OCI-LY3 (cell line): ENCODE results near the gene LGALS8.

Experiments used
- EZH2phosphoT487 ChIP-seq: fragments of 200-600 bp; shearing (Covaris generic); IDR thresholded peaks from 2 replicates; pipeline ENCODE4 v1.6.1; 2018; ENCODE audit warnings: antibody characterized with exemption, mixed run types, low read depth
- TF ChIP-seq, protein P1 (sequence below): fragments of 200-600, 300-600 bp; sonication (generic); IDR thresholded peaks from 2 replicates; pipeline ENCODE4 v1.5.1; 2014; ENCODE audit warnings: antibody characterized with exemption, low read length, low read depth

DNA sequence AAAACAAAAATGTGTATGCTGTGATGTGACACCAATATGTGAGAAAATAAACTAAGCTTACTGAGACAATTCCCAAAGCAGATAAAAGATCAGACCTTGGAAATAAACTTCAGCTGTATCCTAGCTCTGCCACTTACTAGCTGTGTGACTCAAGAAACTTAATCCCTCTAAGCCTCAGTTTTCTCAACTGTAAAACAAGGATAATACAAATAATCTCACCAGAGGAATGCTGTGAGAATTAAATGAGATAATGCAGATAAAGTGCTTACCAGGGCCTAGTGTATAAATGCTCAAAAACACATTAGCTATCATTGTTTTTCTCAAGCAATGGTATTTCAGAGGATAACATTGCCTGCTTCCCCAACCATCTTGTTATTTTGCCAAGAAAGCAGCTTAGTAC, 78.4 kb downstream of the LGALS8 start:
- TF ChIP-seq, protein P1, sequence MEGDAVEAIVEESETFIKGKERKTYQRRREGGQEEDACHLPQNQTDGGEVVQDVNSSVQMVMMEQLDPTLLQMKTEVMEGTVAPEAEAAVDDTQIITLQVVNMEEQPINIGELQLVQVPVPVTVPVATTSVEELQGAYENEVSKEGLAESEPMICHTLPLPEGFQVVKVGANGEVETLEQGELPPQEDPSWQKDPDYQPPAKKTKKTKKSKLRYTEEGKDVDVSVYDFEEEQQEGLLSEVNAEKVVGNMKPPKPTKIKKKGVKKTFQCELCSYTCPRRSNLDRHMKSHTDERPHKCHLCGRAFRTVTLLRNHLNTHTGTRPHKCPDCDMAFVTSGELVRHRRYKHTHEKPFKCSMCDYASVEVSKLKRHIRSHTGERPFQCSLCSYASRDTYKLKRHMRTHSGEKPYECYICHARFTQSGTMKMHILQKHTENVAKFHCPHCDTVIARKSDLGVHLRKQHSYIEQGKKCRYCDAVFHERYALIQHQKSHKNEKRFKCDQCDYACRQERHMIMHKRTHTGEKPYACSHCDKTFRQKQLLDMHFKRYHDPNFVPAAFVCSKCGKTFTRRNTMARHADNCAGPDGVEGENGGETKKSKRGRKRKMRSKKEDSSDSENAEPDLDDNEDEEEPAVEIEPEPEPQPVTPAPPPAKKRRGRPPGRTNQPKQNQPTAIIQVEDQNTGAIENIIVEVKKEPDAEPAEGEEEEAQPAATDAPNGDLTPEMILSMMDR, result no peak
- no peak for TF ChIP-seq EZH2phosphoT487
